IMR-90 (cell line): ENCODE measurements around the gene CMTM5. TPM values are rescaled to one million over a fixed set of nuclear protein-coding genes. Genes with fewer than 3 reads are reported as not detected.

Experiments used
- ATAC-seq: fragments of 200-7000 bp; cut with Tn5 transposase; 2 replicates; pipeline ENCODE4 v1.9.1; 2020; ENCODE audit warnings: low read depth, mild to moderate bottlenecking, moderate library complexity
- BruUV-seq: library from RNA; stranded (reverse); fragments of 400-500 nt; replicated peaks from 2 replicates; lab custom pipeline; 2021; lab: Mats Ljungman, UMichigan
- CTCF ChIA-PET: fragments of 300-600 bp; formaldehyde crosslinking; extraction: SDS; loops from one replicate; lab custom pipeline; 2021; ENCODE audit warnings: antibody characterized with exemption; lab: Yijun Ruan, JAX
- POLR2A ChIA-PET: fragments of 300-600 bp; sonication (Branson Sonifier 250); formaldehyde crosslinking; loops from one replicate; lab custom pipeline; 2022; ENCODE audit warnings: antibody characterized with exemption; ENCODE audit not compliant: unreplicated experiment; lab: Charles Lee
- DNase-seq: peaks from one replicate; pipeline ENCODE4 v3.0.0; 2013
- H2AFZ ChIP-seq: replicated peaks from 2 replicates; pipeline ENCODE3; 2013; ENCODE audit warnings: low read length, mild to moderate bottlenecking; ENCODE audit not compliant: poor library complexity
- H2AK5ac ChIP-seq: 2 replicates; pipeline ENCODE4 v1.6.1; 2013; ENCODE audit warnings: low read depth, low read length, inconsistent platforms
- H2AK9ac ChIP-seq: replicated peaks from 2 replicates; pipeline ENCODE3; 2013; ENCODE audit warnings: mild to moderate bottlenecking, low read depth, low read length, moderate library complexity; ENCODE audit not compliant: poor library complexity
- H2BK120ac ChIP-seq: 2 replicates; pipeline ENCODE4 v1.6.1; 2013; ENCODE audit warnings: low read depth, low read length, inconsistent platforms
- H2BK15ac ChIP-seq: 3 replicates; pipeline ENCODE4 v1.6.1; 2013; ENCODE audit warnings: low read depth, low read length, inconsistent platforms
- H2BK20ac ChIP-seq: 2 replicates; pipeline ENCODE4 v1.6.1; 2013; ENCODE audit warnings: low read depth, mild to moderate bottlenecking, inconsistent platforms, low read length, moderate library complexity
- H2BK5ac ChIP-seq: 2 replicates; pipeline ENCODE4 v1.6.1; 2013; ENCODE audit warnings: mild to moderate bottlenecking, low read depth, low read length, inconsistent platforms; ENCODE audit not compliant: poor library complexity, severe bottlenecking
- H3K14ac ChIP-seq: replicated peaks from 2 replicates; pipeline ENCODE4 v1.6.1; 2013; ENCODE audit warnings: low read depth, low read length, inconsistent platforms
- H3K18ac ChIP-seq: 2 replicates; pipeline ENCODE4 v1.6.1; 2013; ENCODE audit warnings: low read depth, low read length, control low read depth
- H3K23ac ChIP-seq: 2 replicates; pipeline ENCODE4 v1.6.1; 2013; ENCODE audit warnings: low read depth, low read length, inconsistent platforms
- H3K27ac ChIP-seq: 2 replicates; pipeline ENCODE4 v1.5.1; 2013; ENCODE audit warnings: mild to moderate bottlenecking, control low read depth, low read length; ENCODE audit not compliant: insufficient read depth
- H3K27me3 ChIP-seq: 2 replicates; pipeline ENCODE4 v1.6.1; 2013; ENCODE audit warnings: low read length; ENCODE audit not compliant: control insufficient read depth, insufficient read depth
- H3K36me3 ChIP-seq: 2 replicates; pipeline ENCODE4 v1.6.1; 2013; ENCODE audit warnings: low read length, mixed read lengths; ENCODE audit not compliant: control insufficient read depth, insufficient read depth
- H3K4ac ChIP-seq: 2 replicates; pipeline ENCODE4 v1.6.1; 2013; ENCODE audit warnings: low read depth, low read length, inconsistent platforms
- H3K4me1 ChIP-seq: 2 replicates; pipeline ENCODE4 v1.6.1; 2013; ENCODE audit warnings: low read length, mixed read lengths; ENCODE audit not compliant: control insufficient read depth, insufficient read depth
- H3K4me2 ChIP-seq: 2 replicates; pipeline ENCODE4 v1.6.1; 2013; ENCODE audit warnings: low read depth, mild to moderate bottlenecking, control low read depth, low read length, moderate library complexity
- H3K4me3 ChIP-seq: 2 replicates; pipeline ENCODE4 v1.5.1; 2013; ENCODE audit warnings: low read depth, mild to moderate bottlenecking, control low read depth, low read length, moderate library complexity; ENCODE audit not compliant: insufficient read depth
- H3K56ac ChIP-seq: 2 replicates; pipeline ENCODE4 v1.6.1; 2013; ENCODE audit warnings: low read length, inconsistent platforms; ENCODE audit not compliant: insufficient read depth; ENCODE audit errors: extremely low read depth
- H3K79me1 ChIP-seq, 2 experiments: 2 replicates each; pipeline ENCODE4 v1.6.1; 2013; ENCODE audit warnings: low read length in 2 of 2, inconsistent platforms in 1 of 2, low read depth in 1 of 2
- H3K9ac ChIP-seq: 2 replicates; pipeline ENCODE4 v1.6.1; 2013; ENCODE audit warnings: low read depth, low read length, control low read depth
- H3K9me1 ChIP-seq: 2 replicates; pipeline ENCODE4 v1.6.1; 2013; ENCODE audit warnings: low read length, inconsistent platforms; ENCODE audit not compliant: insufficient read depth
- H3K9me3 ChIP-seq: 2 replicates; pipeline ENCODE4 v1.6.1; 2013; ENCODE audit warnings: low read length; ENCODE audit not compliant: control insufficient read depth, insufficient read depth
- H4K20me1 ChIP-seq: 2 replicates; pipeline ENCODE4 v1.6.1; 2013; ENCODE audit warnings: low read length, inconsistent platforms; ENCODE audit not compliant: insufficient read depth
- H4K5ac ChIP-seq: 2 replicates; pipeline ENCODE4 v1.6.1; 2013; ENCODE audit warnings: mild to moderate bottlenecking, low read depth, low read length, control low read depth
- H4K8ac ChIP-seq, 2 experiments: 2 replicates each; pipeline ENCODE4 v1.6.1; 2013; ENCODE audit warnings: low read depth in 2 of 2, low read length in 2 of 2, control low read depth in 1 of 2, inconsistent platforms in 1 of 2
- H4K91ac ChIP-seq: 2 replicates; pipeline ENCODE4 v1.6.1; 2013; ENCODE audit warnings: low read depth, low read length, inconsistent platforms; ENCODE audit not compliant: insufficient read depth
- BHLHE40 ChIP-seq: fragments of 150-350 bp; IDR thresholded peaks from 2 replicates; pipeline ENCODE4 v1.6.1; 2016; ENCODE audit warnings: mild to moderate bottlenecking, low read depth, low read length
- CEBPB ChIP-seq: IDR thresholded peaks from 2 replicates; pipeline ENCODE4 v1.6.1; 2012; ENCODE audit warnings: low read depth, low read length, improper control_type of control experiment
- CHD1 ChIP-seq: IDR thresholded peaks from 2 replicates; pipeline ENCODE4 v1.6.1; 2012; ENCODE audit warnings: low read depth, low read length, improper control_type of control experiment
- FOS ChIP-seq: fragments of 150-350 bp; IDR thresholded peaks from 2 replicates; pipeline ENCODE4 v1.6.1; 2016; ENCODE audit warnings: low read depth, low read length
- MXI1 ChIP-seq: IDR thresholded peaks from 2 replicates; pipeline ENCODE4 v1.6.1; 2012; ENCODE audit warnings: low read depth, mild to moderate bottlenecking, low read length, moderate library complexity, borderline replicate concordance
- NFE2L2 ChIP-seq: fragments of 150-350 bp; IDR thresholded peaks from 2 replicates; pipeline ENCODE4 v1.6.1; 2016; ENCODE audit warnings: low read depth, mild to moderate bottlenecking, low read length
- RAD21 ChIP-seq: IDR thresholded peaks from 2 replicates; pipeline ENCODE4 v1.6.1; 2012; ENCODE audit warnings: low read length, improper control_type of control experiment
- RFX5 ChIP-seq: IDR thresholded peaks from 2 replicates; pipeline ENCODE4 v1.8.0; 2012; ENCODE audit warnings: low read depth, mild to moderate bottlenecking, low read length, moderate library complexity
- SMC3 ChIP-seq: fragments of 150-350 bp; IDR thresholded peaks from 2 replicates; pipeline ENCODE4 v1.6.1; 2016; ENCODE audit warnings: low read depth, mild to moderate bottlenecking, antibody characterized with exemption, low read length, moderate library complexity
- WGBS, 2 experiments: methylation state at CpG; one replicate each; pipeline versions ENCODE4 v1.1.5 to v1.1.7; 2013; ENCODE audit warnings: missing lambda C conversion rate in 2 of 2; ENCODE audit not compliant: insufficient read length in 1 of 2; ENCODE audit errors: extremely low coverage in 2 of 2; 5-methylcytosine and 5-hydroxymethylcytosine counted together
- dilution Hi-C: fragments of 300-500 bp; cut with HindIII; formaldehyde crosslinking; loops from one replicate; pipeline ENCODE4 v1.14.3; 2018; ENCODE audit warnings: low sequenced_read_pairs; ENCODE audit not compliant: unreplicated experiment
- in situ Hi-C: fragments of 300-500 bp; cut with MboI; formaldehyde crosslinking; loops from 3 replicates; pipeline ENCODE4 v1.14.3; 2019; ENCODE audit warnings: low sequenced_read_pairs, inconsistent platforms, mixed read lengths
- intact Hi-C: fragments of 100-400 bp; cut with micrococcal nuclease; formaldehyde crosslinking; loops from 2 replicates; pipeline ENCODE4 v1.10.0; 2022
- polyA plus RNA-seq, 3 experiments: library from polyadenylated mRNA; depleted of rRNA; stranded (reverse); fragments of >200 nt; gene quantifications; 2 replicates each; pipeline ENCODE4 v1.2.3, GENCODE V29; 2012; ENCODE audit warnings: low replicate concordance in 1 of 3
- total RNA-seq: library from RNA; depleted of rRNA; stranded (reverse); fragments of >200 nt; gene quantifications from 2 replicates; pipeline ENCODE4 v1.2.3, GENCODE V29; 2012
- TF ChIP-seq, protein P1 (sequence below): fragments of 150-350 bp; IDR thresholded peaks from 2 replicates; pipeline ENCODE4 v1.6.1; 2016; ENCODE audit warnings: low read depth, mild to moderate bottlenecking, low read length, moderate library complexity, borderline replicate concordance
- TF ChIP-seq, protein P2 (sequence below): fragments of 150-350 bp; IDR thresholded peaks from 2 replicates; pipeline ENCODE4 v1.6.1; 2017; ENCODE audit warnings: mild to moderate bottlenecking, antibody characterized with exemption, low read length, low read depth
- TF ChIP-seq, protein P3 (sequence below): conservative IDR thresholded peaks from 2 replicates; pipeline ENCODE4 v1.5.1; 2012; ENCODE audit warnings: mild to moderate bottlenecking, low read depth, low read length, improper control_type of control experiment

The CMTM5 gene
- total and polyA plus RNA-seq, 2 of the 4 experiments (the other 2 are of a cell fraction): 0.07 TPM; not detected in 1

DNA sequence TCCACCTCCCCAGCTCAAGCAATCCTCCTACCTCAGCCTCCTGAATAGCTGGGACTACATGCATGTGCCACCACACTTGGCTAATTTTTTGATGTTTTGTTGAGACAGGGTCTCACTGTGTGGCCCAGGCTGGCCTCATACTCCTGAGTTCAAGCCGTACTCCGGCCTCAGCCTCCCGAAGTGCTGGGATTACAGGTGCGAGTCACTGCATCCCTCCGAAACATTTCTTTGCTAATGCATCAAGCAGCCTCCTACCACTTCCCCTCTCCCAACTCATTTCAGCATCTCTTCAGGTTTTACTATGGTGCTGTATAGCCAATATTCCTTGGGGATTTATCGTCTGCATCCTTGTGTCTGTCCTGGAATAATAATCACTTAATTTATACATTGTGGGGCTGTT lies 21.9 kb upstream of the CMTM5 start:
- WGBS, 2 experiments: no CpG with 5 or more reads among the region's 6 CpGs
- Histone ChIP-seq H3K9ac (no peak overlapping the region), H2BK20ac (no peak overlapping the region), H3K9me1 (peaks cover 6% of the 10 kb centered on the region; the same call in 1 of the 2 replicates), H3K27ac (no peak overlapping the region), H4K91ac (no peak overlapping the region), H3K4me2 (no peak overlapping the region), H3K4ac (no peak overlapping the region), H4K8ac (no peak overlapping the region), H3K9me3 (no peaks in the 10 kb centered on the region), H4K20me1 (no peaks in the 10 kb centered on the region; the same call in 1 of the 2 replicates), H3K4me3 (no peak overlapping the region), H3K27me3 (no peaks in the 10 kb centered on the region), H3K18ac (no peak overlapping the region), H3K23ac (no peak overlapping the region), H3K4me1 (peaks cover 3% of the 10 kb centered on the region; the same call in 1 of the 2 replicates), H2AK5ac (no peak overlapping the region), H4K5ac (no peak overlapping the region), H3K14ac (no peak overlapping the region), H3K56ac (no peak overlapping the region), H2AK9ac (no peak overlapping the region), H2BK5ac (no peak overlapping the region), H3K79me1 (peaks cover 0 to 7% of the 10 kb centered on the region in 2 experiments; a peak in 3 of 4 replicates), H2AFZ (no peak overlapping the region), H2BK120ac (no peak overlapping the region), H2BK15ac (no peak overlapping the region), H3K36me3 (peaks cover 31% of the 10 kb centered on the region)
- dilution Hi-C loops: no loop called here
- TF ChIP-seq, protein P1, sequence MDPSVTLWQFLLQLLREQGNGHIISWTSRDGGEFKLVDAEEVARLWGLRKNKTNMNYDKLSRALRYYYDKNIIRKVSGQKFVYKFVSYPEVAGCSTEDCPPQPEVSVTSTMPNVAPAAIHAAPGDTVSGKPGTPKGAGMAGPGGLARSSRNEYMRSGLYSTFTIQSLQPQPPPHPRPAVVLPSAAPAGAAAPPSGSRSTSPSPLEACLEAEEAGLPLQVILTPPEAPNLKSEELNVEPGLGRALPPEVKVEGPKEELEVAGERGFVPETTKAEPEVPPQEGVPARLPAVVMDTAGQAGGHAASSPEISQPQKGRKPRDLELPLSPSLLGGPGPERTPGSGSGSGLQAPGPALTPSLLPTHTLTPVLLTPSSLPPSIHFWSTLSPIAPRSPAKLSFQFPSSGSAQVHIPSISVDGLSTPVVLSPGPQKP: no peak
- no peak for TF ChIP-seq RFX5
- no peak for TF ChIP-seq SMC3
- no peak for TF ChIP-seq MXI1
- TF ChIP-seq NFE2L2: no peak
- no peak for TF ChIP-seq CHD1
- no peak for TF ChIP-seq BHLHE40
- TF ChIP-seq, protein P2, sequence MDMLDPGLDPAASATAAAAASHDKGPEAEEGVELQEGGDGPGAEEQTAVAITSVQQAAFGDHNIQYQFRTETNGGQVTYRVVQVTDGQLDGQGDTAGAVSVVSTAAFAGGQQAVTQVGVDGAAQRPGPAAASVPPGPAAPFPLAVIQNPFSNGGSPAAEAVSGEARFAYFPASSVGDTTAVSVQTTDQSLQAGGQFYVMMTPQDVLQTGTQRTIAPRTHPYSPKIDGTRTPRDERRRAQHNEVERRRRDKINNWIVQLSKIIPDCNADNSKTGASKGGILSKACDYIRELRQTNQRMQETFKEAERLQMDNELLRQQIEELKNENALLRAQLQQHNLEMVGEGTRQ: no peak
- TF ChIP-seq FOS: no peak
- TF ChIP-seq RAD21: no peak
- no peak for TF ChIP-seq CEBPB
- TF ChIP-seq, protein P3, sequence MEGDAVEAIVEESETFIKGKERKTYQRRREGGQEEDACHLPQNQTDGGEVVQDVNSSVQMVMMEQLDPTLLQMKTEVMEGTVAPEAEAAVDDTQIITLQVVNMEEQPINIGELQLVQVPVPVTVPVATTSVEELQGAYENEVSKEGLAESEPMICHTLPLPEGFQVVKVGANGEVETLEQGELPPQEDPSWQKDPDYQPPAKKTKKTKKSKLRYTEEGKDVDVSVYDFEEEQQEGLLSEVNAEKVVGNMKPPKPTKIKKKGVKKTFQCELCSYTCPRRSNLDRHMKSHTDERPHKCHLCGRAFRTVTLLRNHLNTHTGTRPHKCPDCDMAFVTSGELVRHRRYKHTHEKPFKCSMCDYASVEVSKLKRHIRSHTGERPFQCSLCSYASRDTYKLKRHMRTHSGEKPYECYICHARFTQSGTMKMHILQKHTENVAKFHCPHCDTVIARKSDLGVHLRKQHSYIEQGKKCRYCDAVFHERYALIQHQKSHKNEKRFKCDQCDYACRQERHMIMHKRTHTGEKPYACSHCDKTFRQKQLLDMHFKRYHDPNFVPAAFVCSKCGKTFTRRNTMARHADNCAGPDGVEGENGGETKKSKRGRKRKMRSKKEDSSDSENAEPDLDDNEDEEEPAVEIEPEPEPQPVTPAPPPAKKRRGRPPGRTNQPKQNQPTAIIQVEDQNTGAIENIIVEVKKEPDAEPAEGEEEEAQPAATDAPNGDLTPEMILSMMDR: no peak
- no TSS peak for BruUV-seq
- CTCF ChIA-PET: no interaction called here
- in situ Hi-C loops: no loop called here
- intact Hi-C loops: no loop called here
- no peak for DNase-seq
- no peak for ATAC-seq
- POLR2A ChIA-PET: no interaction called here
